ENCODE results near the gene KRT16. TPM values are rescaled to one million over a fixed set of nuclear protein-coding genes. Genes with fewer than 3 reads are reported as not detected.

Gene KRT16
- total RNA-seq, 1 donor from 2014 or later, result 0.79 TPM

GRCh38 chr17:41580687-41581365 is 31.7 kb downstream of the KRT16 start:
- H3K79me2 ChIP-seq (ENCODE audit: insufficient read depth, low read length), result no peaks in the 10 kb centered on the region
- Mint-ChIP-seq H3K27ac (ENCODE audit: unreplicated experiment) (no peak overlapping the region), H3K4me1 (ENCODE audit: low read depth, unreplicated experiment) (no peaks in the 10 kb centered on the region), H3K36me3 (ENCODE audit: low read depth, unreplicated experiment) (no peaks in the 10 kb centered on the region), H3K9me3 (ENCODE audit: unreplicated experiment) (peaks cover 6% of the 10 kb centered on the region), H3K27me3 (ENCODE audit: low read depth, unreplicated experiment) (peaks cover 49% of the 10 kb centered on the region), H3K4me3 (ENCODE audit: unreplicated experiment) (no peak overlapping the region)
- no peak overlapping the region for H3K9ac ChIP-seq (ENCODE audit: low read length)
- H4K20me1 ChIP-seq (ENCODE audit: insufficient read depth, low read length), result no peaks in the 10 kb centered on the region
- H3K27me3 ChIP-seq (ENCODE audit: insufficient read depth, low read length), result peaks cover 2% of the 10 kb centered on the region
- H3K4me2 ChIP-seq (ENCODE audit: low read length), result no peak overlapping the region
- no peak overlapping the region for H3K4me3 ChIP-seq (ENCODE audit: insufficient read depth, low read depth, low read length)
- H3K27ac ChIP-seq (ENCODE audit: low read depth, low read length), result no peak overlapping the region
- DNase-seq (ENCODE audit: low read depth) (no peak), FAIRE-seq (no peak)
- no peaks in the 10 kb centered on the region for H3K4me1 ChIP-seq (ENCODE audit: insufficient read depth, low read length)
- H3K36me3 ChIP-seq (ENCODE audit: insufficient read depth, low read length), result no peaks in the 10 kb centered on the region
- H3K9me3 ChIP-seq (ENCODE audit: insufficient read depth, low read depth, low read length), result no peaks in the 10 kb centered on the region
- H2AFZ ChIP-seq (ENCODE audit: low read depth, low read length), result no peak overlapping the region
- TF ChIP-seq CTCF (IDR thresholded peaks at IDR 0.05; ENCODE audit: insufficient read depth, low read depth, low read length), result no peak
- TF ChIP-seq EZH2 (IDR thresholded peaks at IDR 0.05; ENCODE audit: insufficient read depth, low read length), result no peak

- no peaks in the 10 kb centered on the region for H3K4me1 Mint-ChIP-seq (ENCODE audit: low read depth, unreplicated experiment)
- Histone ChIP-seq H3K79me2 (ENCODE audit: insufficient read depth, low read length) (no peaks in the 10 kb centered on the region), H3K9ac (ENCODE audit: low read length) (no peak overlapping the region), H3K27ac (ENCODE audit: low read depth, low read length) (no peak overlapping the region), H3K4me1 (ENCODE audit: insufficient read depth, low read length) (no peaks in the 10 kb centered on the region), H3K4me3 (ENCODE audit: insufficient read depth, low read depth, low read length) (no peak overlapping the region), H3K36me3 (ENCODE audit: insufficient read depth, low read length) (no peaks in the 10 kb centered on the region), H3K4me2 (ENCODE audit: low read length) (no peak overlapping the region), H3K9me3 (ENCODE audit: insufficient read depth, low read depth, low read length) (no peaks in the 10 kb centered on the region), H3K27me3 (ENCODE audit: insufficient read depth, low read length) (peaks cover 2% of the 10 kb centered on the region), H4K20me1 (ENCODE audit: insufficient read depth, low read length) (no peaks in the 10 kb centered on the region), H2AFZ (ENCODE audit: low read depth, low read length) (no peak overlapping the region)
- H3K4me3 Mint-ChIP-seq (ENCODE audit: unreplicated experiment), result no peak overlapping the region
- peaks cover 6% of the 10 kb centered on the region for H3K9me3 Mint-ChIP-seq (ENCODE audit: unreplicated experiment)
- no peak for FAIRE-seq
- H3K27me3 Mint-ChIP-seq (ENCODE audit: low read depth, unreplicated experiment), result peaks cover 50% of the 10 kb centered on the region
- TF ChIP-seq CTCF (IDR thresholded peaks at IDR 0.05; ENCODE audit: insufficient read depth, low read depth, low read length), result no peak
- no peak for TF ChIP-seq EZH2 (IDR thresholded peaks at IDR 0.05; ENCODE audit: insufficient read depth, low read length)
- H3K36me3 Mint-ChIP-seq (ENCODE audit: low read depth, unreplicated experiment), result no peaks in the 10 kb centered on the region
- no peak for DNase-seq (ENCODE audit: low read depth)
- H3K27ac Mint-ChIP-seq (ENCODE audit: unreplicated experiment), result no peak overlapping the region
These were observed 32.4 kb downstream of the KRT16 start for GRCh38 chr17:41580244-41580575.

GRCh38 chr17:41579484-41580243 is 32.9 kb downstream of the KRT16 start:
- peaks cover 6% of the 10 kb centered on the region for H3K9me3 Mint-ChIP-seq (ENCODE audit: unreplicated experiment)
- H3K4me1 Mint-ChIP-seq (ENCODE audit: low read depth, unreplicated experiment), result no peaks in the 10 kb centered on the region
- Histone ChIP-seq H3K36me3 (ENCODE audit: insufficient read depth, low read length) (no peaks in the 10 kb centered on the region), H3K27ac (ENCODE audit: low read depth, low read length) (no peak overlapping the region), H3K9me3 (ENCODE audit: insufficient read depth, low read depth, low read length) (no peaks in the 10 kb centered on the region), H3K4me1 (ENCODE audit: insufficient read depth, low read length) (no peaks in the 10 kb centered on the region), H3K79me2 (ENCODE audit: insufficient read depth, low read length) (no peaks in the 10 kb centered on the region), H3K27me3 (ENCODE audit: insufficient read depth, low read length) (peaks cover 2% of the 10 kb centered on the region), H3K4me3 (ENCODE audit: insufficient read depth, low read depth, low read length) (no peak overlapping the region), H3K4me2 (ENCODE audit: low read length) (peak overlapping the region; percentile 31), H3K9ac (ENCODE audit: low read length) (no peak overlapping the region), H4K20me1 (ENCODE audit: insufficient read depth, low read length) (no peaks in the 10 kb centered on the region), H2AFZ (ENCODE audit: low read depth, low read length) (peak overlapping the region; percentile 49)
- DNase-seq (ENCODE audit: low read depth) (peak; percentile 39), FAIRE-seq (no peak)
- peaks cover 49% of the 10 kb centered on the region for H3K27me3 Mint-ChIP-seq (ENCODE audit: low read depth, unreplicated experiment)
- H3K36me3 Mint-ChIP-seq (ENCODE audit: low read depth, unreplicated experiment), result no peaks in the 10 kb centered on the region
- TF ChIP-seq EZH2 (IDR thresholded peaks at IDR 0.05; ENCODE audit: insufficient read depth, low read length), result no peak
- peak; percentile 70 for TF ChIP-seq CTCF (IDR thresholded peaks at IDR 0.05; ENCODE audit: insufficient read depth, low read depth, low read length)
- H3K27ac Mint-ChIP-seq (ENCODE audit: unreplicated experiment), result no peak overlapping the region
- no peak overlapping the region for H3K4me3 Mint-ChIP-seq (ENCODE audit: unreplicated experiment)
